Activated CD8-positive, alpha-beta T cell treated with anti-CD3 and anti-CD28 coated beads for 36 hours (primary cell): ENCODE results near the gene ITPR1. TPM values are rescaled to one million over a fixed set of nuclear protein-coding genes. Genes with fewer than 3 reads are reported as not detected.

Experiments used
- ATAC-seq: fragments of 200-7000 bp; cut with Tn5 transposase; one replicate; pipeline ENCODE4 v1.10.0; 2021; ENCODE audit warnings: mild to moderate bottlenecking, moderate library complexity
- CTCF ChIA-PET: fragments of 350-600 bp; sonication (Branson Sonifier 250); formaldehyde crosslinking; loops from one replicate; lab custom pipeline; 2021; ENCODE audit warnings: antibody characterized with exemption; lab: Charles Lee
- POLR2A ChIA-PET: fragments of 350-600 bp; sonication (Branson Sonifier 250); formaldehyde crosslinking; loops from one replicate; lab custom pipeline; 2021; ENCODE audit warnings: antibody characterized with exemption; lab: Charles Lee
- DNase-seq: peaks from one replicate; pipeline ENCODE4 v3.0.0-alpha.2; 2020
- H3K27ac Mint-ChIP-seq: one replicate; pipeline ENCODE4 v1.8.0; 2021; ENCODE audit warnings: mild to moderate bottlenecking, mixed read lengths
- H3K27me3 Mint-ChIP-seq: one replicate; pipeline ENCODE4 v1.8.0; 2021; ENCODE audit warnings: mixed read lengths
- H3K36me3 Mint-ChIP-seq: one replicate; pipeline ENCODE4 v1.8.0; 2021; ENCODE audit warnings: low read depth, mixed read lengths
- H3K4me1 Mint-ChIP-seq: one replicate; pipeline ENCODE4 v1.8.0; 2021; ENCODE audit warnings: low read depth, mixed read lengths
- H3K4me3 Mint-ChIP-seq: one replicate; pipeline ENCODE4 v1.8.0; 2021; ENCODE audit warnings: mild to moderate bottlenecking, moderate library complexity, mixed read lengths
- H3K9me3 Mint-ChIP-seq: one replicate; pipeline ENCODE4 v1.8.0; 2021; ENCODE audit warnings: mixed read lengths
- intact Hi-C: fragments of 100-400 bp; cut with micrococcal nuclease; formaldehyde crosslinking; loops from one replicate; pipeline ENCODE4 v1.10.0; 2022
- total RNA-seq, 2 experiments: library from RNA; stranded (reverse); gene quantifications; one replicate each; pipeline ENCODE4 v1.2.3, GENCODE V29; 2021
- TF ChIP-seq, protein P1 (sequence below): fragments of 200-600 bp; IDR thresholded peaks from one replicate; pipeline ENCODE4 v1.8.0; 2022; ENCODE audit warnings: antibody characterized with exemption, mild to moderate bottlenecking

The ITPR1 gene
- total RNA-seq, 2 experiments from 2014 or later: 93.9 to 98.2 TPM

DNA sequence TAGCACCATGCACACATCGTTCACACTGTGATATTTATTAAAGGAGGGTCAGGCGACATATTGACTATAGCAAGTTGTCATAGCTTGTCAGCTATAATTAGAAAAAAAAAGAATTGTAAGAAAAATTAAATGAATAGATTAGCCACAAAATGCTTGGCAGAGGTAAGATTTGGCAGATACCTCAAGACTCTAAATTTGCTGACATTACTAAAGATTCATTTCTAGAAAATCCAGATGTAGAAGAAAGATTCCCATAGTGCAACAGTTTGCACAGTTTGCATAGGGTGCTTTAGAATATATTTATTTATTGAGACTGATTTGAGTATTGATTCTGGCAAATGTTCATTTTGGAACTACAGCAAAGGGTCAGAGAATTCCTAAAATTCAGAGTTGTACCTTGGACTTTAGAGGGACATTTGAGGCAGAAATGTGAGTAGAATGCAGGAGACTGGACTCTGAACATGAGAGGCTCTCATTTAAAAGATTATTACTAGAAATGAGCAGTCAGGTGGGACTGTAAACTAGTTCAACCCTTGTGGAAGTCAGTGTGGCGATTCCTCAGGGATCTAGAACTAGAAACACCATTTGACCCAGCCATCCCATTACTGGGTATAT is 384.1 kb downstream of the ITPR1 start:
- TF ChIP-seq, protein P1, sequence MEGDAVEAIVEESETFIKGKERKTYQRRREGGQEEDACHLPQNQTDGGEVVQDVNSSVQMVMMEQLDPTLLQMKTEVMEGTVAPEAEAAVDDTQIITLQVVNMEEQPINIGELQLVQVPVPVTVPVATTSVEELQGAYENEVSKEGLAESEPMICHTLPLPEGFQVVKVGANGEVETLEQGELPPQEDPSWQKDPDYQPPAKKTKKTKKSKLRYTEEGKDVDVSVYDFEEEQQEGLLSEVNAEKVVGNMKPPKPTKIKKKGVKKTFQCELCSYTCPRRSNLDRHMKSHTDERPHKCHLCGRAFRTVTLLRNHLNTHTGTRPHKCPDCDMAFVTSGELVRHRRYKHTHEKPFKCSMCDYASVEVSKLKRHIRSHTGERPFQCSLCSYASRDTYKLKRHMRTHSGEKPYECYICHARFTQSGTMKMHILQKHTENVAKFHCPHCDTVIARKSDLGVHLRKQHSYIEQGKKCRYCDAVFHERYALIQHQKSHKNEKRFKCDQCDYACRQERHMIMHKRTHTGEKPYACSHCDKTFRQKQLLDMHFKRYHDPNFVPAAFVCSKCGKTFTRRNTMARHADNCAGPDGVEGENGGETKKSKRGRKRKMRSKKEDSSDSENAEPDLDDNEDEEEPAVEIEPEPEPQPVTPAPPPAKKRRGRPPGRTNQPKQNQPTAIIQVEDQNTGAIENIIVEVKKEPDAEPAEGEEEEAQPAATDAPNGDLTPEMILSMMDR: no peak
- DNase-seq: no peak
- Mint-ChIP-seq H3K9me3 (no peaks in the 10 kb centered on the region), H3K36me3 (no peaks in the 10 kb centered on the region), H3K27me3 (no peaks in the 10 kb centered on the region), H3K4me1 (peaks cover 21% of the 10 kb centered on the region), H3K27ac (no peak overlapping the region), H3K4me3 (no peak overlapping the region)
- ChIA-PET CTCF (interaction anchor here (1.1 kb wide), 1 partner anchor 8 kb away, joined by 3 read pairs; no protein-coding TSS in a partner anchor), POLR2A (no interaction called here)
- intact Hi-C loops: no loop called here
- ATAC-seq: no peak

DNA sequence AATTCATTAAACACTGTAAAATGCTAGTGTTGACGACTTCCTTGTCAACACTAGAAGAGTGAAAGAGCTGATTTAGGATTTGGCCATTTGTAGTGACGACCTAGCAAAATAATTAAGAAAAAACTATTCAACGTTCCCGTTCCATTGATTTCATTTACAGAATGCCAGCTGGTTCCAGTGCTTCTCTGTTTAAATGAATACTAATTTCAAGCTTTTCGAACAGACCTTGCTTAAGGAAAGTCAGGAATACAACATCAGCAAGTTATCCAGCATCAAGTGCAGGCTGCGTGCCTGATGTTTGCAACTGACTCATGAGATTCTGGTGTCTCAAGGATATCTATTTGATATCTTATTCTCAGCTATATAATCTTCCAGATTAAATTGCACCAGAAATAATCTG is 387.7 kb downstream of the ITPR1 start:
- no peak for ATAC-seq
- no peak overlapping the region for H3K27ac Mint-ChIP-seq
- TF ChIP-seq, protein P1: no peak
- no peak overlapping the region for H3K4me3 Mint-ChIP-seq
- H3K27me3 Mint-ChIP-seq: no peaks in the 10 kb centered on the region
- H3K36me3 Mint-ChIP-seq: no peaks in the 10 kb centered on the region
- peaks cover 31% of the 10 kb centered on the region for H3K4me1 Mint-ChIP-seq
- no peak for DNase-seq
- CTCF ChIA-PET: interaction anchor here (0.9 to 2.7 kb wide), 5 partner anchors 9 to 169 kb away, joined by 3 to 15 read pairs (median 8); no protein-coding TSS in a partner anchor
- no peaks in the 10 kb centered on the region for H3K9me3 Mint-ChIP-seq
- intact Hi-C loops: no loop called here
- POLR2A ChIA-PET: interaction anchor here (0.9 to 1.1 kb wide), 2 partner anchors 46 to 101 kb away, joined by 3 read pairs; no protein-coding TSS in a partner anchor

DNA sequence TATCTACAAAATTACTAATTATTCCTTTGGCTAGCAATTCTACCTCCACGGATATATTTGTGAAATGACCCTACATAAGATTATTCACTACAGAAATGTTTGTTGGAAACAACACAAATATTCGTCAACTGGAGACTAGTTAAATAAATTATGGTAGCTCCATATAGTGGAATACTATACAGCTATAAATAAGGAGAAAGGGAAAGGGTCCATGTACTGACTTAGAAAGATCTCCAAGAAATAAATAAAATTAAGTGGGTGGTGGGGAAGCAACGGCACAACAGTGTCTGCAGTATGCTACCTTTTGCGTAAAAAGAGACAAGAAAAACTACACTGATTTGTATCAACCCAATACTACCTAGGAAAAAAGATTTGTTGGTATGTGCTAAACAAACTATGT is 389.4 kb downstream of the ITPR1 start:
- Mint-ChIP-seq H3K4me3 (no peak overlapping the region), H3K36me3 (no peaks in the 10 kb centered on the region), H3K9me3 (no peaks in the 10 kb centered on the region), H3K27ac (no peak overlapping the region), H3K27me3 (no peaks in the 10 kb centered on the region), H3K4me1 (peaks cover 43% of the 10 kb centered on the region)
- POLR2A ChIA-PET: no interaction called here
- CTCF ChIA-PET: interaction anchor here (0.7 to 2.7 kb wide), 4 partner anchors 9 to 94 kb away, joined by 3 to 15 read pairs (median 8); no protein-coding TSS in a partner anchor
- intact Hi-C loops: no loop called here
- ATAC-seq (no peak), DNase-seq (no peak)
- TF ChIP-seq, protein P1: no peak

DNA sequence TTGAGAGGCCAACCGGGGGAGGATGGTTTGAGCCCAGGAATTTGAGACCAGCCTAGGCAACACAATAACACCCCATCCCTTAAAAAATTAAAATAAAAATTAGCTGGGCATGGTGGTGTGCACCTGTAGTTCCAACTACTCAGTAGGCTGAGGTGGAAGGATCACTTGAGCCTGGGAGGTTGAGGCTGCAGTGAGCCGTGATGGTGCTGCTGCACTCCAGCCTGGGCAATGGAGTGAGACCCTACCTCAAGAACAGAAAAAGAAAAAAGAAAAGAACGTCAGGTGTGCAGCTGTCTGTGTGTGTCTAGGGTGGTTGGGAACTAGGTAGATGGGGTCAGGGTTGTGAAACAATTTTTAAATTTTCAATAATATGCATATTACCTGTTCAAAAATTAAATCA is 389.9 kb downstream of the ITPR1 start:
- ATAC-seq (no peak), DNase-seq (no peak)
- Mint-ChIP-seq H3K36me3 (no peaks in the 10 kb centered on the region), H3K4me3 (no peak overlapping the region), H3K27ac (no peak overlapping the region), H3K9me3 (no peaks in the 10 kb centered on the region), H3K4me1 (peaks cover 43% of the 10 kb centered on the region), H3K27me3 (no peaks in the 10 kb centered on the region)
- CTCF ChIA-PET: interaction anchor here (1.3 kb wide), 1 partner anchor 46 kb away, joined by 3 read pairs; no protein-coding TSS in a partner anchor
- POLR2A ChIA-PET: no interaction called here
- intact Hi-C loops: no loop called here
- TF ChIP-seq, protein P1: no peak

DNA sequence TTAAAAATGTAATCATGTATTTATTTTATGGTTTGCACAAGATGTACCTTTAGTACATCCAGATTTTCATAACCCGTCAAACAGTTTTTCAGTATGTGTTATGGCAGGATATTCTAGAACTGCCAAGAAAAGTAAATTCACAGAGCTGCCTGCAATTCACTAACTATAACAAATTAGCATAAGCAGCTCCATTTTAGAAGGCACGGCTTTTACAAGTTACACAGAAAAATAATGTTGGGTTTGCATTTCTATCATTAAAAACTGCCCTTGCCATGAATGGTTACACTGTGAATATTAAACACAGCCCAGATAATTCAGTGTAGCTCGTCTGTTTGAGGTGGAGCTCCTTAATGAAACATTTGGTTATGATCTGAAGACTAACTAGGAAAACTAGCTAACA is 391.7 kb downstream of the ITPR1 start:
- intact Hi-C loops: loop anchor here (5.0 kb wide), 1 partner anchor 33 kb away; no protein-coding TSS in a partner anchor
- H3K4me3 Mint-ChIP-seq: no peak overlapping the region
- H3K9me3 Mint-ChIP-seq: peaks cover 3% of the 10 kb centered on the region
- CTCF ChIA-PET: interaction anchor here (0.7 to 2.1 kb wide), 8 partner anchors 8 to 137 kb away, joined by 3 to 7 read pairs (median 4); no protein-coding TSS in a partner anchor
- no peak overlapping the region for H3K27ac Mint-ChIP-seq
- peaks cover 54% of the 10 kb centered on the region for H3K4me1 Mint-ChIP-seq
- TF ChIP-seq, protein P1: no peak
- DNase-seq (no peak), ATAC-seq (no peak)
- no peaks in the 10 kb centered on the region for H3K27me3 Mint-ChIP-seq
- POLR2A ChIA-PET: no interaction called here
- H3K36me3 Mint-ChIP-seq: no peaks in the 10 kb centered on the region
